Rectal smooth muscle tissue (tissue), 1 donor: ENCODE data around the gene ADAMTS3.
"Not testable (repeated sequence)": the region's sequence is repeated elsewhere in the genome, so short reads cannot be mapped to it uniquely, and the experiment has no call there.

ENCODE experiments used
- H3K27ac ChIP-seq: one replicate; pipeline ENCODE4 v1.7.0; 2013; ENCODE audit warnings: low read depth, low read length, inconsistent platforms
- H3K27me3 ChIP-seq: one replicate; pipeline ENCODE4 v1.7.0; 2013; ENCODE audit warnings: low read length; ENCODE audit not compliant: control insufficient read depth, insufficient read depth
- H3K36me3 ChIP-seq: one replicate; pipeline ENCODE4 v1.7.0; 2013; ENCODE audit warnings: low read length; ENCODE audit not compliant: control insufficient read depth, insufficient read depth
- H3K4me1 ChIP-seq: one replicate; pipeline ENCODE4 v1.7.0; 2013; ENCODE audit warnings: low read length; ENCODE audit not compliant: control insufficient read depth, insufficient read depth
- H3K4me3 ChIP-seq: one replicate; pipeline ENCODE4 v1.7.0; 2013; ENCODE audit warnings: low read length
- H3K9ac ChIP-seq: one replicate; pipeline ENCODE4 v1.7.0; 2013; ENCODE audit warnings: low read length

Gene ADAMTS3

DNA sequence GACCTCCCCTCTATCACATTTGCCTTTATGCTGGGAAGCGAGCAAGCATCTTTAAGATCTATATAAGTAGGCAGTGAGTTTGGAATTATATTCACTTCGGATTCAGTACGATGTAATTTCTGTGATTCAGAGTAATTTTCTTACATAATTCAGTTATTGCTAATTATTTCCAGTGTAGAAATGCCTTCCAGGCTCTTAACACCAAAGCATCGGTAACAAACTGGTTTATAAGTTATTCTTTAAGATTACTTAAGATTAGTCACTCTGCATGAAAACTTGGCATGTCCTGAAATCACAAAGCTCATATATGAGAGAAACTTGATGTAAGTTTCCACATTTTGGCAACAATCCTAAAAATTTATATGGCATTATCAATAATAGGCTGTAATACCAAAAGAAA lies 120.8 kb downstream of the ADAMTS3 start:
- Histone ChIP-seq H3K36me3 (no peaks in the 10 kb centered on the region), H3K27me3 (no peaks in the 10 kb centered on the region), H3K4me3 (no peak overlapping the region), H3K9ac (no peak overlapping the region), H3K4me1 (peaks cover 5% of the 10 kb centered on the region), H3K27ac (no peak overlapping the region)

DNA sequence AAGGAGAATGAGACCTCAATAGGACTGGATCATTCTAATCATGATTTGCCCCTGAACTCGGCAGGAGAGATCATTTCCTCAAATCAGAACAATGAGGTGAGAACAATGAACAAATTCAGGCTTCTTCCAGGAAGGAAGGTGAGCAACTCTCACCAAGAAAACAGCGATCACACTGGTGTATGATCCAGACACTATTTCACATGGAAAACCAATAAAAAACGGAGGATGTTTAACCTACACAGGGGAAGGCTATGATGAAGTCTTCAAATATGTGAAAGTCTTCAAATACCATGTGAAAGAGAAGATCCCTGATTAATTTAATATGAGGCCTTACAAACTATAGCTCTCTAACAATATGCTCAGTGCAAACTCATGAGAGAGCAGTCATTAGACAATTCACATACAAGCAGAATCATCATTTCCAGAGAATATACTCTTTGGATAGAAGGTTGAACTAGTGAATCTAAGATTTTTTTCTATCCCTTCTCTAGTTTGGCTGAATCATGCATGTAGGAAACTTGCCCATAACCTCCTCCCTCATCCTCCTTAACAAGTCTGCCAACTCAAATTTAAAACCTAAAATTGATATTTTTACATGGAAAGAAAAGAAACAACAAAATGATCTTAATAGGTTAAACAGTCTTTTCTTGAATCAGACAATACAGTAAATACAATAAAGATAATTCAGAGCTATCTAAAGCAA lies 122.5 kb downstream of the ADAMTS3 start:
- H3K27me3 ChIP-seq, result no peaks in the 10 kb centered on the region
- no peaks in the 10 kb centered on the region for H3K36me3 ChIP-seq
- H3K9ac ChIP-seq, result no peak overlapping the region
- no peak overlapping the region for H3K27ac ChIP-seq
- H3K4me3 ChIP-seq, result no peak overlapping the region
- peaks cover 5% of the 10 kb centered on the region for H3K4me1 ChIP-seq

- Histone ChIP-seq H3K9ac (no peak overlapping the region), H3K4me3 (no peak overlapping the region), H3K36me3 (no peaks in the 10 kb centered on the region), H3K27me3 (no peaks in the 10 kb centered on the region), H3K4me1 (peaks cover 5% of the 10 kb centered on the region), H3K27ac (no peak overlapping the region)
Observed at GRCh38 chr4:72444092-72444491, 124.9 kb downstream of the ADAMTS3 start.

DNA sequence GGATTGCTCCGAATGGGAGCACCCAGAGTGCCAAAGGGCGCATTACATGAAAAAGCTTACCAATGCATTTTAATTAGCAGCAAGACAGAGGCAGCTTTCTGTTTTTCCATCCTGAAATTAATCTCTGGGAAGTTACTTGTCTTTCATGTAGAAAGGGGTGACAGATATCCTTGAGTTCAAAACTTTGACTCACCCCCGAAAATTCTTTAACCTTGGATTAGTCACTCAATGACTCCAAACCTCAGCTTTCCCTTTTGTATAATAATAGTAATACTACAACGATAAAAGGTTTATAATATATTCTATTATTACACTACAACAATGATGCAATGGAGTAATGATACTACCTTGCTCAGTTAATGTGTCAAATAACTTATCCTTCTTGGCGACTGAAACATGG lies 126.3 kb downstream of the ADAMTS3 start:
- Histone ChIP-seq H3K27ac (no peak overlapping the region), H3K4me1 (peaks cover 5% of the 10 kb centered on the region), H3K9ac (no peak overlapping the region), H3K36me3 (no peaks in the 10 kb centered on the region), H3K27me3 (no peaks in the 10 kb centered on the region), H3K4me3 (no peak overlapping the region)

DNA sequence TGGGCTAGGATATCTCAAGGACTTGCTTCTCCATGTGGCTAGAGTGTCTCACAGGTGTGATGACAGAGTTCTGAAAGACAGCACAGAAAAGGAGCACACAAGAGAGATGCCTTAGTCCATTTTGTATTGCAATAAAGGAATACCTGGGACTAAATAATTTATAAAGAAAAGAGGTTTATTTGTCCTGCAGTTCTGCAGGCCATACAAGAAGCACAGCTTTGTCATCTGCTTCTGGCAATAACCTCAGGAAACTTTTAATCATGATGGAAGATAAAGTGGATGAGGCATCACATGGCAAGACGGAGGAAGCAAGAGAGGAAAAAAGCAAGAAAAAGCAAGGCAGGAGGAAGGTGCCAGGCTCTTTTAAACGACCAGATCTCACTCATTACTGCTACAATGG lies 126.9 kb downstream of the ADAMTS3 start:
- Histone ChIP-seq H3K4me1 (peaks cover 5% of the 10 kb centered on the region), H3K27ac (no peak overlapping the region), H3K9ac (no peak overlapping the region), H3K27me3 (no peaks in the 10 kb centered on the region), H3K36me3 (no peaks in the 10 kb centered on the region), H3K4me3 (no peak overlapping the region)

- no peaks in the 10 kb centered on the region for H3K27me3 ChIP-seq
- no peaks in the 10 kb centered on the region for H3K36me3 ChIP-seq
- H3K27ac ChIP-seq, result no peak overlapping the region
- peaks cover 5% of the 10 kb centered on the region for H3K4me1 ChIP-seq
- no peak overlapping the region for H3K4me3 ChIP-seq
- no peak overlapping the region for H3K9ac ChIP-seq
Observed at GRCh38 chr4:72440386-72440785, 128.6 kb downstream of the ADAMTS3 start.

GRCh38 chr4:72432975-72433374 lies 136.0 kb downstream of the ADAMTS3 start:
- H3K4me3 ChIP-seq, result no peak overlapping the region

DNA sequence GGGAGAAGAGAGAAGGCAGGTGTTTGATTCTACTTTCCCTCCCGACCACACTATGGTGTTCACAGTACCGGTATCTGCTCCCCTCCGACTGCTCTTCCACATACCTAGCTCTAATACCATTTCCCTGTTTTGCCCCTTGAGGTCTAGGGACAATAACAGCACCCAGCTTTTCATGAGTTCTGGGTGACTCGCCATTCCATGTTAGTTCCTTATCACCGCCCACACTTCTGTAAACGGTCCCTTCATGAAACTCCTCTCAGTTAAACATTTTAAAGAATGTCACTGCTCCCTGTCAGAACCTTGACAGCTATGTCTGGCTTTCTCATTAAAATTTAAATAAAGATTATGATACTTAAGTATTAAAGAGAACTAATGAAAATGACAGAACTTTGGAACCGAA lies 136.7 kb downstream of the ADAMTS3 start:
- Histone ChIP-seq H3K4me1 (no peaks in the 10 kb centered on the region), H3K27me3 (no peaks in the 10 kb centered on the region), H3K9ac (no peak overlapping the region), H3K36me3 (no peaks in the 10 kb centered on the region), H3K4me3 (no peak overlapping the region), H3K27ac (no peak overlapping the region)

More at GRCh38 chr4:72432975-72433374, 136.0 kb downstream of the ADAMTS3 start:
- no peaks in the 10 kb centered on the region for H3K4me1 ChIP-seq
- H3K9ac ChIP-seq, result no peak overlapping the region
- H3K27me3 ChIP-seq, result no peaks in the 10 kb centered on the region
- H3K27ac ChIP-seq, result no peak overlapping the region
- H3K36me3 ChIP-seq, result no peaks in the 10 kb centered on the region

DNA sequence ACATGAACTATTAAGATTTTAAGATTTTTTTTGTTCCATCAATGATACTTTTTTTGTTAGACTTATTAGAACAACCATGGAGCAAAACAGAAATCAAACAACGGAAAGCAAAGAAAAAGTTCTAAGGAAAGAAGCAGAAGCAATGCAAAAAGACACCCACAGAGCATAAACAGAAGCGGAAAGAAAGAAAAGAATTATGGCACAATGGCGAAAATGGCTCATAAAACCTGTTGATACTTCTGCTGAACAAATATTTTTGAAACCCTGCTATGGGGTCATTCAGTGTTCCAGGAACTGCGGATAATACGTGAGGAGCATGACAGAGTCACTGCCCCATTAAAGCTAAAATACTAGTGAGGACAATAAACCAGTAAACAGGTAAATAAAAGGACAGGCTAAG lies 138.0 kb downstream of the ADAMTS3 start:
- no peaks in the 10 kb centered on the region for H3K4me1 ChIP-seq
- H3K27me3 ChIP-seq, result no peaks in the 10 kb centered on the region
- H3K9ac ChIP-seq, result no peak overlapping the region
- no peak overlapping the region for H3K27ac ChIP-seq
- no peak overlapping the region for H3K4me3 ChIP-seq
- H3K36me3 ChIP-seq, result no peaks in the 10 kb centered on the region

DNA sequence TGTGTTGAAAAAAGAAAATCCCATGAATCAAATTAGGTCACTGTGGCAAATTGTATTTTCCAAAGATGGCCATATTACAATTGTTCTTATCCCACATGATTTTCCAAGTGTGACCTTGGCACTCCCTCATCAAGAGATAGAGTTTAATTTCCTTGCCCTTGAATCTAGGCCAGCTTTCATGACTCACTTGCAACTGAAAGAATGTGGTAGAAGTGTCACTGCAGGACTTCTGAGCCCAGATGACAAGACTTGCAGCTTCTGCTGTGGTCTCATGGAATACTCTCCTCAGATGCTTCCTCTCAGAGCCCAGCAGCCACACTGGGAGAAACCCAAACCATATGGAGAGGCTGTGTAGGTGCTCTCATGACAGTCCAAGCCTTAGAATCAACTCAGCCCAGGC lies 139.0 kb downstream of the ADAMTS3 start:
- Histone ChIP-seq H3K36me3 (no peaks in the 10 kb centered on the region), H3K27me3 (no peaks in the 10 kb centered on the region), H3K27ac (no peak overlapping the region), H3K4me1 (no peaks in the 10 kb centered on the region), H3K4me3 (no peak overlapping the region), H3K9ac (no peak overlapping the region)

DNA sequence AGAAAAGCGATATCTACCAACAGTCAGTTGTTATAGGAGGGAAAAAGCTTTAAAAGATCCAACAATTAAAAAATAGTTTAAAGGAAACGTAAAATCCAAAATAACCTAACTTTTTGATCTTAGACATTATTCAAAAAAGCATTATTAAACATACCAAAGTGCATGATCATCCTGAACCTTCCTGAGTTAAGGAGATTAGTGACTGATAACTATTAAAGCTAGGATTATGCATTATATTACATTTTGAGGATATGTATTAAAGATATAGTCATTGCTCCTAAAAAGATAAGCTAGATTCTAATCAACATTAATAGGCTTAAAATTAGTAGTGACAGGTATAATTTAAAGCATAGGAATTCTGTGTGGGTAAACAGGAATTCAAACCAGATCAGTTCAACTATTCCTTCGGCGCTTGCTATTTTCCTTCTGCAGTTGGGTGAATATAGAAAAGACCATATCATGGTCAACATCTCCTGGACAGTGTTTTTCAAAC lies 139.6 kb downstream of the ADAMTS3 start:
- H3K27ac ChIP-seq, result no peak overlapping the region
- H3K27me3 ChIP-seq, result no peaks in the 10 kb centered on the region
- H3K36me3 ChIP-seq, result no peaks in the 10 kb centered on the region
- no peak overlapping the region for H3K9ac ChIP-seq
- no peak overlapping the region for H3K4me3 ChIP-seq
- no peaks in the 10 kb centered on the region for H3K4me1 ChIP-seq

DNA sequence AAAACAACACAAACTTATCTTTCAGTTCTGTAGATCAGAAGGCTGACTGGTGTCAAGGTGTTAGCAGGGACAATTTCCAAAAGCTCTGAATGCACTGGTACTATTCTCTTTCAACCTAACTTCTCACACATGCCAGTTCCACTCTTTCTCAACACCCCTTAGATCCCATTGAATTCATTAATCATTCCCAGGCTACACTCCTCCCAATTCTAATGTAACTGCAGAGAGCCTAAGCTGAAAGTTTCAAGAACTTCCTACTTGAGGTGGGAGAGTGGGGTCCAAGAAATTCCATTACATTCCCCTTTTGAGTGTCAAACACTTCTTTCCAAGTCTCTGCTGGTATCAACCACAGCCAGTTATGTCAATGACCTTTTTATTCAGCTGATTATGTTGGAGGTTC lies 142.0 kb downstream of the ADAMTS3 start:
- H3K4me3 ChIP-seq, result no peak overlapping the region
- H3K9ac ChIP-seq, result no peak overlapping the region
- H3K27ac ChIP-seq, result no peak overlapping the region
- H3K27me3 ChIP-seq, result no peaks in the 10 kb centered on the region
- no peaks in the 10 kb centered on the region for H3K36me3 ChIP-seq
- H3K4me1 ChIP-seq, result no peaks in the 10 kb centered on the region

- not testable (repeated sequence) for H3K27me3 ChIP-seq, H3K27ac ChIP-seq, H3K4me1 ChIP-seq, H3K9ac ChIP-seq, H3K4me3 ChIP-seq, H3K36me3 ChIP-seq
Observed at GRCh38 chr4:72425908-72426307, 143.1 kb downstream of the ADAMTS3 start.
